Measurements from ENCODE around the gene COCH.

Gene COCH

DNA sequence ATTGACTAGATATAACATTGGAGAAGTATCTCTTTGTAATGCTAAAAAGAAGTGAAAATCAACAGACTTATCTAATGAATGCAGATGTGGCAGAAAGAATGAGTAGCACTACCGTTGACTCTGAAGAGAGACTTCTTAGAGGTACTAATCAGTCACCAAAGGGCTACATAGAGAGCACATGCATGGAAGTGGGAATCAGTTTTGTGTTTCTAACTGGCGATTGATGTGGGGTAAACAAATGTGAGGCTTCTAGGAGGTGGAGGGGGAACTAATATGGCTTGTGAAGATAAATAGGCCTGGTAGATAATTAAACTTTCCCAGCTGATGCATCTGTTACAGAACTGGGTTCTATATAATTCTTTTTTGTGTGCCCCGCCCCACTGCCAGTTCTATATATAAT, 10.5 kb downstream of the COCH start:
- TF ChIP-seq, protein P1, sequence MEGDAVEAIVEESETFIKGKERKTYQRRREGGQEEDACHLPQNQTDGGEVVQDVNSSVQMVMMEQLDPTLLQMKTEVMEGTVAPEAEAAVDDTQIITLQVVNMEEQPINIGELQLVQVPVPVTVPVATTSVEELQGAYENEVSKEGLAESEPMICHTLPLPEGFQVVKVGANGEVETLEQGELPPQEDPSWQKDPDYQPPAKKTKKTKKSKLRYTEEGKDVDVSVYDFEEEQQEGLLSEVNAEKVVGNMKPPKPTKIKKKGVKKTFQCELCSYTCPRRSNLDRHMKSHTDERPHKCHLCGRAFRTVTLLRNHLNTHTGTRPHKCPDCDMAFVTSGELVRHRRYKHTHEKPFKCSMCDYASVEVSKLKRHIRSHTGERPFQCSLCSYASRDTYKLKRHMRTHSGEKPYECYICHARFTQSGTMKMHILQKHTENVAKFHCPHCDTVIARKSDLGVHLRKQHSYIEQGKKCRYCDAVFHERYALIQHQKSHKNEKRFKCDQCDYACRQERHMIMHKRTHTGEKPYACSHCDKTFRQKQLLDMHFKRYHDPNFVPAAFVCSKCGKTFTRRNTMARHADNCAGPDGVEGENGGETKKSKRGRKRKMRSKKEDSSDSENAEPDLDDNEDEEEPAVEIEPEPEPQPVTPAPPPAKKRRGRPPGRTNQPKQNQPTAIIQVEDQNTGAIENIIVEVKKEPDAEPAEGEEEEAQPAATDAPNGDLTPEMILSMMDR (IDR thresholded peaks at IDR 0.05; ENCODE audit: low read depth, low read length, missing control alignments): no peak
- no peak overlapping the region for H3K4me3 ChIP-seq (ENCODE audit: low read depth, low read length)

DNA sequence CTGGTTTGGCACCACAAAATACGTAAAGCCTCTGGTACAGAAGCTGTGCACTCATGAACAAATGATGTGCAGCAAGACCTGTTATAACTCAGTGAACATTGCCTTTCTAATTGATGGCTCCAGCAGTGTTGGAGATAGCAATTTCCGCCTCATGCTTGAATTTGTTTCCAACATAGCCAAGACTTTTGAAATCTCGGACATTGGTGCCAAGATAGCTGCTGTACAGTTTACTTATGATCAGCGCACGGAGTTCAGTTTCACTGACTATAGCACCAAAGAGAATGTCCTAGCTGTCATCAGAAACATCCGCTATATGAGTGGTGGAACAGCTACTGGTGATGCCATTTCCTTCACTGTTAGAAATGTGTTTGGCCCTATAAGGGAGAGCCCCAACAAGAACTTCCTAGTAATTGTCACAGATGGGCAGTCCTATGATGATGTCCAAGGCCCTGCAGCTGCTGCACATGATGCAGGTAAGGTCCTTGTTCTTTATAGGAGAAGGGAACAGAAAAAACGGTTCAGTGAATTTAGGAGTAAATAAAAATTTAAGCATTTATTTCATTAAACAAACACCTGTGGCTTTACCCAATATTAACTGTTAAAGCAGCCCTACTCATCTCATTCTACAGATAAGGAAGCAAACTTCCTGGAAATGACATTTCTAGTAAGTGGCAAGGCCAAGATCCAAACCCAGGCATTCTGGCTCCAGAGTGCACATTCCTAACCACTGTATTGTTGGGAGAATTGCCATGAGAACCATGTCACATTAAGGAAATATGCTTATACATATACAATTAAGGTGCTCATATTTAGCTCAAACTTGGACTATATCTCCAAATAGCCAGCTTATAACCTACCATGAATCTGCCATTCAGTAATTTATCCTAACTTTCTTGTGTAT, 11.7 kb downstream of the COCH start:
- H3K4me3 ChIP-seq (ENCODE audit: low read depth, low read length): no peak overlapping the region
- TF ChIP-seq, protein P1 (IDR thresholded peaks at IDR 0.05; ENCODE audit: low read depth, low read length, missing control alignments): no peak
- DNase-seq (ENCODE audit: low read depth): no peak

More for the DNA sequence above, 10.5 kb downstream of the COCH start:
- DNase-seq (ENCODE audit: low read depth): no peak

DNA sequence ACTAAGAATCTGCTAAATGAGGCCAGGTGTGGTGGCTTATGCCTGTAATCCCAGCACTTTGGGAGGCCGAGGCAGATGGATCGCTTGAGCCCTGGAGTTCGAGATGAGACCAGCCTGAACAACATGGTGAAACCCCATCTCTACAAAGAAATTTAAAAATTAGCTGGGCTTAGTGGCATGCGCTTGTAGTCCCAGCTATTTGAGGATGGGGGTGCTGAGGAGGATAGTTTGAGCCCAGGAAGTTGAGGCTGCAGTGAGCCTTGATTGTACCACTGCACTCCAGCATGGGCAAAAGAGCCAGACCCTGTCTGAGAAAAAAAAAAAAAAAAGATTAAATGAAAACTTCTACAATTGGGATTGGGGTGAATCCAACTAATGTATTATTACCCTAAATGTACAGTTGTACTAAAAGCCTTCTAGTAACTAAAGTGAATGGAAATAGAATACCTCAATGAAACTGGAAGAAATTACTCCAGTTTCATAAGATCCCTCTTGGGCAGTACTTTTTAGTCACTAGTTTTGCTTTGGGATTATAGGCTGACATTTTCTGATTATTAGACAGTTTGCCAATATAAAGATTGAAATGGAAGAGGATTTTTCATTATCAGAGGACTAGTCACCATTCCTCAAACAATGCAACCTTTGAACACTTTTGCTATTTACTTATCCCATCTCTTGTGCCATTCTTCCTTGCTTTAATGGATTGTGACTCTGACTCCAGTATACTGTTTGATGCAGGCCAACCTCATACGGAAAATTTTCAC, 14.3 kb downstream of the COCH start:
- TF ChIP-seq, protein P1 (IDR thresholded peaks at IDR 0.05; ENCODE audit: low read depth, low read length, missing control alignments): no peak
- H3K4me3 ChIP-seq (ENCODE audit: low read depth, low read length): no peak overlapping the region

DNA sequence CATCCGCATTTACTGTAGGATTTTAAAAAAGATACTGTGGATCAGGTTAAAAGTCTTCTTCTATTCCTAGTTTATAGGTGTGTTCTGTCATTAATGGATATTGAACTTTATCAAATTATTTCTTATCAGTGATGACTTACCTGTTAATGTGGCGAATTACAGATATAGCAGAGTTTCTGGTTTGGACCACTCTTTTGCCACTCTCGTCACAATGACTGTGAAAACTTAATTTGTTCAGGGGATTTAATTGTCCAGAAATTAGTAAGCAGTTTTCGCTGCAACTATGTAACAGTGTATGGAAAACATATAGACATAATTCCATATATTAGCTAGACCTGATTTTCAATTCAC, 14.9 kb downstream of the COCH start:
- TF ChIP-seq, protein P1 (IDR thresholded peaks at IDR 0.05; ENCODE audit: low read depth, low read length, missing control alignments): no peak
- no peak overlapping the region for H3K4me3 ChIP-seq (ENCODE audit: low read depth, low read length)
- no peak for DNase-seq (ENCODE audit: low read depth)

More for the DNA sequence above, 14.3 kb downstream of the COCH start:
- DNase-seq (ENCODE audit: low read depth): no peak

DNA sequence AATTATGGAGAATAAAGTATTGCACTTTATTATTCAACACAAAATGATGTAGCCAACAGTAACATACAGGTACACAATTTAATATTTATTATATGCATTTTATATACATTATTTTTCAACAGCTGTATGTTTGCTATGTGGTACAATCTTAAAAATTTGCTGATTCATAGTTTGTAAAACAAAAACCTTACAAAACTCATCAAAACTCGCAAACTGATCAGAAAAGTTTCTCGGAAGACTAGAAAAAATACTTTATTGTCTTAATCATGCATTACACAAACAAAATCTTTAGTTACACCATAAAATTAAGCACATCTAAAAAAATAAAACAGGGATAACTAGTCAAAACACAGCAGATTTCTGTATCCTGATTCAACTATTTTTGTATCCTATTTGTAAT, 19.5 kb downstream of the COCH start:
- TF ChIP-seq, protein P1 (IDR thresholded peaks at IDR 0.05; ENCODE audit: low read depth, low read length, missing control alignments): no peak
- DNase-seq (ENCODE audit: low read depth): no peak
- H3K4me3 ChIP-seq (ENCODE audit: low read depth, low read length): no peak overlapping the region

DNA sequence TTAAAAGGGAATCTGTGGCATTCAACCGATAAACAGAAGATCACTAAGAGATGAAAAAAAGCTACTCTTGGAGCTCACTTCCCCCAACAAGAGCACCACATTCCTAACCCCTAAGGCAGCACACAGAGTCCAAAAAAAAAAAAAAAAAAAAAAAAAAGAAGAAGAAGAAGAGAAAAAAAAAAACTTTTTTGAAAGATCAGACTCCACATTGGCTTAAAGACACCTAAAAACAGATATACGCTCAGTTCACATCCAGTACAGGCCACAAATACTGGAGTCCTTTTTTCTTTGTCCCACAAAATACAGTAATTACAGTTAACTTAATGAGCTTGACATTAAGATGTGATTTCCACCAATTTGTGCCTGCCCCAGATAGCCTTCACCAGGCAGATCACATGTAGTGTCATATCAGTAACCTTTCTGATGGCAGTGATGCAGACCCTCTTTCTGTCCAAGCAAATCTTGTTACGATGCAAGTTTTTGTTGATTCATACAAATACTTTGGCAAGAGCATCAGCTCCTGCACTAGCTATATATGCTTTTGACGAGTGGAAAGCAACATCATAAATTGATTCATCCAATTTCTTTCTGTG, 20.7 kb downstream of the COCH start:
- H3K4me3 ChIP-seq (ENCODE audit: low read depth, low read length): no peak overlapping the region
- no peak for DNase-seq (ENCODE audit: low read depth)
- TF ChIP-seq, protein P1 (IDR thresholded peaks at IDR 0.05; ENCODE audit: low read depth, low read length, missing control alignments): no peak

All from GM12864 (cell line).